HUES48 (cell line): ENCODE measurements around the gene CLEC18A.
"Not testable (repeated sequence)": the region's sequence is repeated elsewhere in the genome, so short reads cannot be mapped to it uniquely, and the experiment has no call there.

Experiments
- H3K27ac ChIP-seq: one replicate; pipeline ENCODE4 v1.7.0; 2013; ENCODE audit warnings: low read depth, low read length, inconsistent platforms
- H3K27me3 ChIP-seq: 2 replicates; pipeline ENCODE4 v1.6.1; 2013; ENCODE audit warnings: mild to moderate bottlenecking, low read length; ENCODE audit not compliant: control insufficient read depth, insufficient read depth
- H3K36me3 ChIP-seq: 2 replicates; pipeline ENCODE4 v1.6.1; 2013; ENCODE audit warnings: low read length; ENCODE audit not compliant: control insufficient read depth, insufficient read depth
- H3K4me1 ChIP-seq: 2 replicates; pipeline ENCODE4 v1.6.1; 2013; ENCODE audit warnings: mild to moderate bottlenecking, low read length; ENCODE audit not compliant: control insufficient read depth, insufficient read depth
- H3K4me3 ChIP-seq: 2 replicates; pipeline ENCODE4 v1.5.1; 2013; ENCODE audit warnings: mild to moderate bottlenecking, low read depth, low read length
- H3K9ac ChIP-seq: 2 replicates; pipeline ENCODE4 v1.6.1; 2013; ENCODE audit warnings: mild to moderate bottlenecking, low read depth, low read length, moderate library complexity
- H3K9me3 ChIP-seq: 2 replicates; pipeline ENCODE4 v1.6.1; 2013; ENCODE audit warnings: low read length; ENCODE audit not compliant: control insufficient read depth, insufficient read depth

The CLEC18A gene

GRCh38 chr16:69951017-69951671 is at the start of gene CLEC18A:
TSS of gene CLEC18A (plus strand) at chr16:69951334. CDS start at chr16:69951367, 33 bp downstream.
- not testable (repeated sequence) for H3K4me3 ChIP-seq, H3K36me3 ChIP-seq, H3K9ac ChIP-seq, H3K9me3 ChIP-seq, H3K27ac ChIP-seq, H3K4me1 ChIP-seq, H3K27me3 ChIP-seq

GRCh38 chr16:69903865-69904415 is 47.2 kb upstream of the CLEC18A start:
- Histone ChIP-seq H3K27ac (no peak overlapping the region), H3K36me3 (peaks cover 1% of the 10 kb centered on the region; the same call in 1 of the 2 replicates), H3K4me1 (no peaks in the 10 kb centered on the region; the same call in 1 of the 2 replicates), H3K9ac (no peak overlapping the region), H3K9me3 (no peaks in the 10 kb centered on the region), H3K27me3 (no peaks in the 10 kb centered on the region), H3K4me3 (no peak overlapping the region)

DNA sequence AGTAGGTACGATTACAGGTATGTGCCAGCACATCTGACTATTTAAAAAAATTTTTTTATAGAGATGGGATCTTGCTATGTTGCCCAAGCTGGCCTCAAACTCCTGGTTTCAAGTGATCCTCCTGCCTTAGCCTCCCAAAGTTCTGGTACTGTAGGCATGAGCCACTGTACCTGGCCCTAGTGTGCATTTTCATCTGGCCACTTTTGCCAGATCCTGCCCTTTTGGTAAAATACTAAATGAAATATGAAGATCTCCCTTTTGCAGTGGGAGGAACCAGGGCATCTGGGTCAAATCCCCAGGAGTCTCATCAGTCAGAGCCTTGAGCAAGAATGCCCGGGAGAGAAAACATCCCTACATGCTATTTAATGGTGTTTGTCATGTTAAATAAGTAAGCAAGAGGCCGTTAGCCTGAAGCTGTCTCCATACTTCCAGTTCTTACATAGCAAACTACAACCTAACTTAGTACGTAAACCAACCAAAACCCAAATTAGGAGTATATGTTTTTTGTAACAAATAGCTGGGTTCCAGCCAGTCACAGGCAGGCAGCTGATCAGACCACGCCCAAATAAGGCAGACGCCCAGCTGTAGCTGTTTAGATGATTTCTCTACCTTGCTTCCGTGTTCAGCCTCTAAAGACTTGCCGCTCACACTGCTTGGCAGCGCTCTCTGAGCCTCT is 46.5 kb upstream of the CLEC18A start:
- Histone ChIP-seq H3K27ac (peak overlapping the region; percentile 2), H3K27me3 (no peaks in the 10 kb centered on the region), H3K36me3 (peaks cover 8% of the 10 kb centered on the region; the same call in 1 of the 2 replicates), H3K4me1 (peaks cover 4% of the 10 kb centered on the region; the same call in 1 of the 2 replicates), H3K9me3 (no peaks in the 10 kb centered on the region), H3K4me3 (no peak overlapping the region), H3K9ac (no peak overlapping the region)

DNA sequence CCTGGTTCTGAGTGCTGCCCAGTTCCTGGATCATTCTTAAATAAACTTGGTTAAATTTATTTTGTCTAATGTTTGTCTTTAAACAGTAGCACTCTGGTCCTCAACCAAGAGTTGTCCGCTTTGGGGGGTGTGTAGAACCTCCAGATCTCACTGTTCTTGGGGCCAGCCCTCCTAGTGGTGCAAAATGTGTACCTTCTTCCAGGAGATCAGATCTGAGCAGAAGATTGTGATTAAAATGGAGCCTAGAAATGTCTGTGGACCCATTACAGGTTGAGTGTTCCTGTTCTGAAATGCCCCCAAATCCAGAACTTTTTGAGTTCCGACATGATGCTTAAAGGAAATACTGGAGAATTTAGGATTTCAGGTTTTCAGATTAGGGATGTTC is 46.0 kb upstream of the CLEC18A start:
- no peak overlapping the region for H3K4me3 ChIP-seq
- H3K4me1 ChIP-seq, result peaks cover 5% of the 10 kb centered on the region; the same call in 1 of the 2 replicates
- H3K27me3 ChIP-seq, result no peaks in the 10 kb centered on the region
- no peaks in the 10 kb centered on the region for H3K9me3 ChIP-seq
- no peak overlapping the region for H3K27ac ChIP-seq
- H3K9ac ChIP-seq, result no peak overlapping the region
- peaks cover 9% of the 10 kb centered on the region; the same call in 1 of the 2 replicates for H3K36me3 ChIP-seq

DNA sequence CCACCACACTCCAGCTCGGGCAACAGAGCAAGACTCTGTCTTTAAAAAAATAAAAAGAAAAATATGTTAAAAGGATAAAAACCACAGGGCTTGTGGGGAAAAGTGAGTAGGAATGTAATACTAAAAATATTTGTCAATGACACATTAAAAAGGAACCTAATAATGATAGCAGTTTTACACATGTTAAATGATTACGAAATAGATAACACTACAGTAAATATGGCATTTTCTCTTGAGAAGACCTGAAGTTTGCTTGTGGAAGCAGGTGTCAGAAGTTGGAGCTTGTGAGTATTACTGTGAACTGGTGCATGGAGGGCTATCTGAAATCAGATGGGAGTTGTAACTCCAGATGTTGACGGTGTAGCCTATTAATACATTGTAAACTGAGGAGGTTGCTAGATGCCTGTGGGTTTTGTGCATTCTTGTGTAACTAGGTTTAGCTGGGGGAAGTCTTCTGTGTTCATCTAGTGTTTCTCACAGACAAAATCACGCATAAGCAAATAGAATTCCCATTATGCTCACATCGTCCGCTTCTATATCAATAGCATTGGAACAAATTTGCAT is 44.2 kb upstream of the CLEC18A start:
- H3K27me3 ChIP-seq, result no peaks in the 10 kb centered on the region
- H3K4me1 ChIP-seq, result peaks cover 5% of the 10 kb centered on the region; the same call in 1 of the 2 replicates
- no peaks in the 10 kb centered on the region for H3K9me3 ChIP-seq
- H3K27ac ChIP-seq, result no peak overlapping the region
- H3K36me3 ChIP-seq, result peaks cover 9% of the 10 kb centered on the region; the same call in 1 of the 2 replicates
- no peak overlapping the region for H3K9ac ChIP-seq
- no peak overlapping the region for H3K4me3 ChIP-seq

DNA sequence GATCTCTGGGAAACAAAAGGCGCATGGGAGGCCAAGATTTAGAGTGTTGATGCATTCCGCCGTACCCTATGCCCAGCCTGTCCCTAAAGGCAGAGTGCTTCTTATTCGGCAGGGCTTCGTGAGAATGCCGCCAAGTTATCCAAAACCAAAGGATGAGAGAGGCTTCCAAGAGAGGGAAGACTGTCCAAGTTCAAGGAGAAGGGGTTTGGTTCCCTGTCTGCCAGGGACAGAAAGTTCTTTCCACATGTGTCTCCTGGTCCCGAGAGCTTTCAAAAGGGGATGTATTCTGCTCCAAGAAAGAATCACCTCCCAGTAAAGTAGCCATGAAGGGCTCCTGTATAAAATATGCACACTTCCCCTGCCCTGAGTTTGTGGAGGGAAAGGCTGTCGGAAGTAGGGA is 42.1 kb upstream of the CLEC18A start:
- Histone ChIP-seq H3K27me3 (no peaks in the 10 kb centered on the region), H3K36me3 (peaks cover 9% of the 10 kb centered on the region; the same call in 1 of the 2 replicates), H3K27ac (no peak overlapping the region), H3K9ac (no peak overlapping the region), H3K9me3 (no peaks in the 10 kb centered on the region), H3K4me3 (no peak overlapping the region), H3K4me1 (peaks cover 5% of the 10 kb centered on the region; the same call in 1 of the 2 replicates)

DNA sequence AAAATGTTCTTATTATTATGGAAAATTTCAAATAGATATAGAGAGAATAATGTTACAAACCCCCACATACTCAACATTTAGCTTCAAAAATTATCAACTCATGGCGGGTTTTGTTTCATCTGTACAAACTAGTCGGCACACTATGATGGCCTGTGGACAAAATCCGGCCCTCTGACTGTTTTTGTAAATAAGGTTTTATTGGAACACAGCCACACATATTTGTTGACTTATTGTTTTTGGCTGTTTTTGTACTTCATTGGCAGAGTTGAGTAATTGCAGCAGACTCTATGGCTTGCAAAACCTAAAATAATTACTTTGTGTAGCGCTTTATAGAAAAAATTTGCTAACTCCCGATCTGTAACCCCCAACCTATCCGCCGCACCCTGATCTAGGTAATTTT is 41.4 kb upstream of the CLEC18A start:
- H3K27ac ChIP-seq, result no peak overlapping the region
- peaks cover 5% of the 10 kb centered on the region; the same call in 1 of the 2 replicates for H3K4me1 ChIP-seq
- no peaks in the 10 kb centered on the region for H3K27me3 ChIP-seq
- no peak overlapping the region for H3K9ac ChIP-seq
- no peak overlapping the region for H3K4me3 ChIP-seq
- H3K36me3 ChIP-seq, result peaks cover 9% of the 10 kb centered on the region; the same call in 1 of the 2 replicates
- H3K9me3 ChIP-seq, result no peaks in the 10 kb centered on the region

- Histone ChIP-seq H3K4me1 (0 out of 2 replicates have a peak, but pooled peaks cover 5% of the 10 kb centered on the region), H3K36me3 (peaks cover 9% of the 10 kb centered on the region; the same call in 1 of the 2 replicates), H3K4me3 (no peak overlapping the region), H3K27ac (no peak overlapping the region), H3K9ac (no peak overlapping the region), H3K9me3 (no peaks in the 10 kb centered on the region), H3K27me3 (no peaks in the 10 kb centered on the region)
Measured at GRCh38 chr16:69910964-69911363, 40.2 kb upstream of the CLEC18A start.

DNA sequence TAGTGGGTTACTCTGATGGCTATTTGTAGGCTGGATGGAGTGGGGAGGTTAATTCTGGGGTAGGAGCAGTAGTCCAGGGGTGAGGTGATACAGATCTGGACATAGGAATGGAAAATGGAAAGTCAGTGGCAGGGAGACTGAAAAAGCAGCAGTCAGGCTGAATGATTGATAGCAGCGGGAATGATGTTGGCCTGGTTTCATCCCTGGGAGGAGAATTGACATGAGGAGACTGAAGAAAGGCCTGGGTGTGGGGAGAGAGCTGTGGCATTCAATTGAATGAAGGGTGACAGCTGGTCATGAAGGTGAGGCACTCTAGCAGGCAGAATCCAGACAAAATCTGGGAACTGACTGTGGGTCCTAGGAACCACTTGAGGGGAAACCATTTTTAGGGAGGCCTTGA is 34.7 kb upstream of the CLEC18A start:
- Histone ChIP-seq H3K9me3 (no peaks in the 10 kb centered on the region), H3K4me1 (peaks cover 15% of the 10 kb centered on the region), H3K4me3 (no peak overlapping the region), H3K36me3 (no peaks in the 10 kb centered on the region), H3K27ac (no peak overlapping the region), H3K9ac (no peak overlapping the region), H3K27me3 (no peaks in the 10 kb centered on the region)

DNA sequence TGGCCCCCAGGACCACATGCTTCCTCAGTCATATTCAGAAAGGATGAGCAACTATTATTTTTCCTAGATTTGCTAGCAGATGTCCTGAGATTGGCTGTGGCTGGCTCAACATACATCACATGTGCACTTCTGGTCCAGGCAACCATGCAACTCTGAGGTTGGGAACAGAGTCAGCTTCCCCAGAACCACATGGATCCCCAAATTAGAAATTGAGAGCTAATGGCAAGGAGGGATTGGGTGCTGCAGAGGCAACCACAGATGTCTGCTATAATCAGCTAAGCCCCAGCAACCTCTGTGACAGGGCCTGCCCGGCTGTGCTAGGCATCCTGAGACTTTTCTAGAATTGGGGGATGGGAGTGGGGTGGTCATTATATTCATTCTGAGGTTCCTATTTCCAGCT is 33.8 kb upstream of the CLEC18A start:
- Histone ChIP-seq H3K27me3 (no peaks in the 10 kb centered on the region), H3K9ac (no peak overlapping the region), H3K36me3 (no peaks in the 10 kb centered on the region), H3K27ac (no peak overlapping the region), H3K4me1 (peaks cover 15% of the 10 kb centered on the region), H3K9me3 (no peaks in the 10 kb centered on the region), H3K4me3 (no peak overlapping the region)
